ENCODE results near the gene C11orf68.

Gene C11orf68

DNA sequence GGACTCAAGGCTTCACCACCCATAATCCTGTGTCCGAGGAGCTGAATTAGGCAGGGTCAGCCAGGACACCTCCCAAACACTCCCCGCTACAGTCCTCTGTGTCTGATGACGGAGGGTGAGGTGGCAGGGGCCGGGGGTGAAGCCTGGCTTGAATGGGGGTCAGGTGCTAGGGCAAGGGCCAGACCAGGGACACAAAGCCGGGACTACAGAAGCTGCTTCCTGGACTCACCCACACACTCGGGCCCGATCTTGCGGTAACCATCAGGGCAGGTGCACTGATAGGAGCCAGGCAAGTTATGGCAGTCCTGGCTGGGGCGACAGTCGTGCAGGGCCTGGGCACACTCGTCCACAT is 48.6 kb downstream of the C11orf68 start:
- DNase-seq, result no peak

GRCh38 chr11:65869643-65870306 is 49.1 kb downstream of the C11orf68 start:
- DNase-seq, result no peak

DNA sequence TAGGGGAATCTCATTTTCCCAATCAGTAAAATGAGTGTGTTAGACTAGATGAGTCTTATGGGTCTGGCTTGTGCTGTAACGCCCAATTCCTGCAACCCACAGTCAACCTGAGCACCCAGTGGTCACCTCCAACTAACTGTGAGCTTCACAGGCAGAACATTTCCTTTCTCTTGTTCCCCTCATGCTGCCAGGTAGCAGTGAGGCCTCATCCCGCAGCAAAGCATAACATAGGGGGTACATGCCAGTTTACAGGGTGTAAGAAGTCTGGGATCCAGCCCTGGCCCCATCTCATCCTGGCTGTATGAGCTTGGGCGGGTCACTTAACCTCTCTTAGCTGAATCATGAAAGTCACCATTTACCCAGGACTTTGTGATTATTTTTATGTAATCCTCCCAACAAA is 50.0 kb downstream of the C11orf68 start:
- DNase-seq, result no peak

GRCh38 chr11:65868076-65868667 is 50.7 kb downstream of the C11orf68 start:
- DNase-seq, result no peak

DNA sequence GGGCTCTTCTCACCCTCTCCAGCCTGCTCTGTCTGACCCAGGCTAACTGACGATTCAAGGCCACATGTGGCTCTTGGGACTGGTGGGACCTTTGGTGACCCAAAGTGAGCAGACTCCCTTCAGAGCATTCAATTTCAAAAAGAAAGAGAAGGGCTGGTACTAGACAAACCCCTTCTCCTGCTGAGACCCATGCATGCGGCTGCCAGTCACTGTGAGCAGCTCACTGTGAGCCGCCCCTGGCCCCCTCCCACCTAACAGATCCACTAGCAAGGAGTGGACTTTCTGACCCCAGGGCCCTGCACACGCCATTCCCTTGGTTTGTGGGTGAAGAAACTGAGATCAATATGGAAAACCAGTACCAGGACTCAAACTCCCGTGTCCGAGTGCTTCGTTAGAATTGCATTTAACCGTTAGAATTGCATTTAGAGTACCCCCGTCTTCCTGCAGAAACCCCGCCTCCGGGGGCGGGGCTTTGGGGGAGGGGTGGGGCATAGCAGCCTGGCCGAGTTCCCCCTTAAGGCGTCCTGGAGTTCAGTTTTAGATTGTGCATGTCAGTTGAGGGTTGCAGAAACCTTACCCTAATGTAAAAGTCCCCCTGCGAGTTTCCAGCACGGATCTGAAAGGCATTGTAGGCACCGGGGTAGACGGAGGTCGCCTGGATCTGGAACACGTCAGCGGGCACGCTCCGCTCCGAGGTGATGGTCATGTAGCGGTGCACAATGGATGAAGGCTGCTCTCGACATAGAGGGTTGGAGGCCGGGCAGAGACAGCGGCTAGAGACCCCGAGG is 51.4 kb downstream of the C11orf68 start:
- no peak for DNase-seq

All from activated CD8-positive, alpha-beta memory T cell treated with anti-CD3 and anti-CD28 coated beads for 24 hours (primary cell).